Mucosa of stomach (tissue), 1 donor: ENCODE results near the gene SIX1.

Experiments used
- H3K27me3 ChIP-seq: one replicate; pipeline ENCODE4 v1.7.0; 2013; ENCODE audit warnings: mild to moderate bottlenecking, low read length; ENCODE audit not compliant: control insufficient read depth, insufficient read depth
- H3K36me3 ChIP-seq: one replicate; pipeline ENCODE4 v1.7.0; 2013; ENCODE audit warnings: low read length; ENCODE audit not compliant: control insufficient read depth, insufficient read depth
- H3K4me1 ChIP-seq: one replicate; pipeline ENCODE4 v1.7.0; 2013; ENCODE audit warnings: mild to moderate bottlenecking, low read length; ENCODE audit not compliant: control insufficient read depth, insufficient read depth
- H3K4me3 ChIP-seq: one replicate; pipeline ENCODE4 v1.7.0; 2013; ENCODE audit warnings: low read length
- H3K9ac ChIP-seq: one replicate; pipeline ENCODE4 v1.7.0; 2013; ENCODE audit warnings: mild to moderate bottlenecking, low read length, moderate library complexity
- H3K9me3 ChIP-seq: one replicate; pipeline ENCODE4 v1.7.0; 2013; ENCODE audit warnings: mild to moderate bottlenecking, low read length, moderate library complexity; ENCODE audit not compliant: control insufficient read depth
- donor health status: Pancreatic carcinoma.

Gene SIX1

GRCh38 chr14:60648934-60649874, at the start of gene SIX1:
Gene SIX1, minus strand, starts transcription at chr14:60649477. Its CDS starts 288 bp downstream, at chr14:60649189.
- H3K9ac ChIP-seq = no peak within 1 kb of the TSS
- H3K36me3 ChIP-seq = no peaks in the 10 kb centered on the region
- H3K4me3 ChIP-seq = peak within 1 kb of the TSS; percentile 34
- H3K27me3 ChIP-seq = peaks cover 100% of the 10 kb centered on the region
- H3K4me1 ChIP-seq = peaks cover 44% of the 10 kb centered on the region
- no peaks in the 10 kb centered on the region for H3K9me3 ChIP-seq

GRCh38 chr14:60695327-60695726, 46.0 kb upstream of the SIX1 start:
- Histone ChIP-seq H3K4me3 (no peak overlapping the region), H3K36me3 (no peaks in the 10 kb centered on the region), H3K9ac (no peak overlapping the region), H3K27me3 (no peaks in the 10 kb centered on the region), H3K9me3 (no peaks in the 10 kb centered on the region), H3K4me1 (no peaks in the 10 kb centered on the region)

DNA sequence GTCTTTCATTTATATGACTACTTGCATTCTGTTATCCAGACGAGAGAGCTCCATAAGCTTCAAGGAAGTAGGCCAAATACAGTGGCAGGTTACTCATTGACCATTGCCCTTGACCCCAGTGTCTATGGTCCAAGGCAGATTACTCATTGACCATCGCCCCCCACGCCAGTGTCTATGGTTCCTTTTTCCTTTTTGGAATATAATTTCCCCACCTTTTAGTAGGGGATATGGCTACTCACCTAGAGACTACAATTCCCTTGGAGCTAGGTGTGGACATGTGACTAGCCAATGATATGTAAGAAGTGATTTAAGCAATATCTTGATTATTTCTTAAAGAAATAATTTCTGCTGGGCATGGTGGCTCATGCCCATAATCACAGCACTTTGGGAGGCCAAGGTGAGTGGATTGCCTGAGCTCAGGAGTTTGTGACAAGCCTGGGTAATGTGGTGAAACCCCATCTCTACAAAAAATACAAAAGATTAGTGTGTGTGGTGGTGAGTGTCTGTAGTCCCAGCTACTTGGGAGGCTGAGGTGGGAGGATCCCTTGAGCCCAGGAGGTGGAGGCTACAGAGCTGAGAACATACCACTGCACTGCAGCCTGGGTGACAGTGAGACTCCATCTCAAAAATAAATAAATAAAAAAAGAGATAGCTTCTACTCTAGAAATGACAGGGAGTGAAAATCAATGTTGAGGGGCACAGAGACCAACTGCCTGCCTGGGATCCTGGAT, 42.3 kb upstream of the SIX1 start:
- no peak overlapping the region for H3K4me3 ChIP-seq

DNA sequence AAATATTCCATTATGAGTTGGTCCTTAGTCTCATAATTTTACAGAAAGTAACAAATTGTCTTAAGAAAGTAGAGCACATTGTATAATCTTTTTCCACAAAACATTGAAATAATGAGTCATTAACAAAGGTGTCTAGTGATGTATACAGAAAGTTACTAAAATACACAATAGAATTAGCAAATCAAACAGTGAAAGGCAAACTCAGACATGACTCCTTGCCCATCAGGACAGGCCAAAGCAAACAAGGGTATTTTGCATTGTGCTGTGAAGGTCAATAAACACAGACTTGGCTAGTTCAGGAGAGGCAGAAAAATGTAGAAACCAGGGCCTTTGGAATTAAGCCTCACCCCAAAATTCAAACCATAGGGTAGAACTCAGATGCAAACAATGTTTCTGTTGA, 37.6 kb upstream of the SIX1 start:
- Histone ChIP-seq H3K4me1 (no peaks in the 10 kb centered on the region), H3K9me3 (no peaks in the 10 kb centered on the region), H3K27me3 (no peaks in the 10 kb centered on the region), H3K9ac (no peak overlapping the region), H3K36me3 (no peaks in the 10 kb centered on the region), H3K4me3 (no peak overlapping the region)

More for the DNA sequence above, 42.3 kb upstream of the SIX1 start:
- no peaks in the 10 kb centered on the region for H3K36me3 ChIP-seq
- H3K9ac ChIP-seq = no peak overlapping the region
- no peaks in the 10 kb centered on the region for H3K4me1 ChIP-seq
- H3K27me3 ChIP-seq = no peaks in the 10 kb centered on the region
- H3K9me3 ChIP-seq = no peaks in the 10 kb centered on the region

DNA sequence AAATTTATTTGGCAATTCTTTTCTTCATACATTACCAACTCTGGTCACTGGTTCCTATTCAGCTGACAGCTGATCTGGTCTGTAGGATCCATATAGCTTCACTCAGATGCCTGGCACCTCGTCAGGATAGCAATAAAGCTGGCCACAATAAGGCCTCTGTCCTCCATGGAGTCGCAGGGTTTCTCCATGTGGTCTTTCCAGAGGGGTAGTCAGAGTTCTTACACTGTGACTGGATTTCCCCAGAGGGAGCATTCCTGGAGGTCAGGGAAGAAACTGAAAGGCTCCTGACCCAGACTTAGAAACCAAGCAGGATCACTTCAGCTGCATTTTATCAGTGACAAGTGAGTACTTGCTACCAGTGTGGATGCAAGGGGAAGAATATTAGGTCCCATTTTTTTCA, 34.9 kb upstream of the SIX1 start:
- Histone ChIP-seq H3K36me3 (no peaks in the 10 kb centered on the region), H3K4me3 (no peak overlapping the region), H3K9me3 (no peaks in the 10 kb centered on the region), H3K4me1 (no peaks in the 10 kb centered on the region), H3K27me3 (no peaks in the 10 kb centered on the region), H3K9ac (no peak overlapping the region)

DNA sequence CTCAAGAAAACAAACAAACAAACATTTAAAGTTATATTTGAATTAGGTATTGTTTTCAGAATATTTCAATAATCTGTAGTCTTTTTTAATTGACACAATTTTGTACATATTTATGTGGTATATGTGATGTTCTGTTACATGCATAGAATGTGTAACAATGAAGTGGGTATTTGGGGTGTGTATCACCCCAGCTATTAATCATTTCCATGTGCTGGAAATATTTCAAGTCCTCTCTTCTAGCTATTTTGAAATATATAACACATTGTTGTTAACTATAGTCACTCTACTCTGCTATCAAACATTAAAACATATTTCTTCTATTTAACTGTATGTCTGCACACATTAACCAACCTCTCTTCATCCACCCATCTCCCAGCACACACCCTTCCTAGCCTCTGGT, 32.0 kb upstream of the SIX1 start:
- Histone ChIP-seq H3K4me1 (no peaks in the 10 kb centered on the region), H3K36me3 (no peaks in the 10 kb centered on the region), H3K9ac (no peak overlapping the region), H3K27me3 (no peaks in the 10 kb centered on the region), H3K4me3 (no peak overlapping the region), H3K9me3 (no peaks in the 10 kb centered on the region)

DNA sequence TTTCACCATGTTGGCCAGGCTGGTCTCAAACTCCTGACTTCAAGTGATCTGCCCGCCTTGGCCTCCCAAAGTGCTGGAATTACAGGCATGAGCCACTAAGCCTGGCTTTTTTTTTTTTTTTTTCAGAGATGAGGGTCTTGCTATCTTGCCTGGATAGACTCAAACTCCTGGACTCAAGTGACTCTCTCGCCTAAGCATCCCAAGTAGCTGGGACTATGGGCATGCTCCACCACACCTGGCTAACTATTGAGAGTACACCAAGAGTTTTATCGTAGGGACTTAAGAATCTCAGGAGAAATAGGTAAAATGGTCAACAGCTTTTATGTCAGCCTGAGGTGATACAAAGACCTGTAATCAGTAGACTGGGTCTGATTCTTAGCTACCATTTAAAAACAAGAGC, 31.2 kb upstream of the SIX1 start:
- H3K4me3 ChIP-seq = no peak overlapping the region
- no peaks in the 10 kb centered on the region for H3K4me1 ChIP-seq
- H3K36me3 ChIP-seq = no peaks in the 10 kb centered on the region
- no peak overlapping the region for H3K9ac ChIP-seq
- no peaks in the 10 kb centered on the region for H3K27me3 ChIP-seq
- no peaks in the 10 kb centered on the region for H3K9me3 ChIP-seq

DNA sequence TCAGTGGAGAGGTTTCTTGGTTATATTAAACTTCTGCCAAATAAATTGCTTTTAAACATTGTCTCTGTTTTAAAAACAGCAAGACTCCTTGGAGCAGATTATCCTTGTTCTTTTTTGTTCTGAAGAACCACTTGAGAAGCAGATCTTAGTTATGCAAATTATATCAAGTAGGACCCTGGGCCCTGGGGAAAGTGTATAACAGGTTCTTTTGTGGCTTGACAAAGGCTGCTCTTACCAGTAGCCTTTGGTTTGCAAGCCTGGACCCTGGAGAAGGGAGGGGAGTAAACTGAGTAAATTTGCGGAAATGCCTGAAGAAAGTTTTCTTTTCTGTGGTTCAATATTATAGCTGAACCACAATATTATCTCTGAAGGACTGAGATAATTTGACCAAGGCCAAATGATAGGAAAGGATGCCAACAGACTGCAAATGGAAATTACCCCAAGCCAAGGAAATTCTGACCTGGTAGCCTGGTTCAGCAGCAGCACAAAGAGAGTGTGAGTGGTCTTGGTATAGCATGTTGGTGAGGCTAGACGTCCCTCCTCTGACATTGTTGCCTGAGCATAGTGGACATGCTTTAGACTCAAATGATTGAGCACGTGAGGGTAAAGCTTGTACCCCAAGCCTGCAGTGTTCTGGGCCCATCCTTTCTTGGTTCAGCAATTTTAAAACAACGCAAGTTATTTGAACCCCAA, 30.4 kb upstream of the SIX1 start:
- Histone ChIP-seq H3K27me3 (no peaks in the 10 kb centered on the region), H3K9me3 (no peaks in the 10 kb centered on the region), H3K36me3 (no peaks in the 10 kb centered on the region), H3K4me3 (no peak overlapping the region), H3K9ac (no peak overlapping the region), H3K4me1 (no peaks in the 10 kb centered on the region)

- H3K9me3 ChIP-seq = no peaks in the 10 kb centered on the region
- no peaks in the 10 kb centered on the region for H3K4me1 ChIP-seq
Observed at GRCh38 chr14:60677701-60678100, 28.4 kb upstream of the SIX1 start.

GRCh38 chr14:60670989-60671388, 21.7 kb upstream of the SIX1 start:
- Histone ChIP-seq H3K4me3 (no peak overlapping the region), H3K9ac (no peak overlapping the region), H3K27me3 (no peaks in the 10 kb centered on the region), H3K9me3 (no peaks in the 10 kb centered on the region), H3K36me3 (no peaks in the 10 kb centered on the region), H3K4me1 (no peaks in the 10 kb centered on the region)

More at GRCh38 chr14:60677701-60678100, 28.4 kb upstream of the SIX1 start:
- no peaks in the 10 kb centered on the region for H3K27me3 ChIP-seq
- no peak overlapping the region for H3K4me3 ChIP-seq
- no peaks in the 10 kb centered on the region for H3K36me3 ChIP-seq
- no peak overlapping the region for H3K9ac ChIP-seq

- no peak overlapping the region for H3K9ac ChIP-seq
- no peak overlapping the region for H3K4me3 ChIP-seq
- H3K4me1 ChIP-seq = no peaks in the 10 kb centered on the region
- H3K27me3 ChIP-seq = no peaks in the 10 kb centered on the region
- no peaks in the 10 kb centered on the region for H3K36me3 ChIP-seq
- H3K9me3 ChIP-seq = no peaks in the 10 kb centered on the region
Observed at GRCh38 chr14:60668431-60669112, 19.3 kb upstream of the SIX1 start.
